Suprapubic skin (tissue), 3 donors: Measurements from ENCODE around the gene SYNGR1.
"Not testable (repeated sequence)": the region's sequence is repeated elsewhere in the genome, so short reads cannot be mapped to it uniquely, and the experiment has no call there.

Source experiments
- EP300 ChIP-seq: sonication (generic); formaldehyde crosslinking; IDR thresholded peaks from one replicate; pipeline ENCODE4 v1.6.1; 2017; ENCODE audit warnings: antibody characterized with exemption
- POLR2A ChIP-seq, 2 donors: fragments of 450-650 bp; IDR thresholded peaks; one replicate each; pipeline ENCODE4 v1.6.1; 2017; ENCODE audit warnings: antibody characterized with exemption in 2 of 2, mild to moderate bottlenecking in 2 of 2, moderate library complexity in 2 of 2
- TF ChIP-seq, protein P1 (sequence below), 2 donors: fragments of 200-600 bp in 1 of 2; fragments of 450-650 bp in 1 of 2; sonication (generic) in 1 of 2; IDR thresholded peaks; one replicate each; pipeline ENCODE4 v1.5.1; 2016 to 2019; ENCODE audit warnings: antibody characterized with exemption in 2 of 2, mild to moderate bottlenecking in 1 of 2, moderate library complexity in 1 of 2

DNA sequence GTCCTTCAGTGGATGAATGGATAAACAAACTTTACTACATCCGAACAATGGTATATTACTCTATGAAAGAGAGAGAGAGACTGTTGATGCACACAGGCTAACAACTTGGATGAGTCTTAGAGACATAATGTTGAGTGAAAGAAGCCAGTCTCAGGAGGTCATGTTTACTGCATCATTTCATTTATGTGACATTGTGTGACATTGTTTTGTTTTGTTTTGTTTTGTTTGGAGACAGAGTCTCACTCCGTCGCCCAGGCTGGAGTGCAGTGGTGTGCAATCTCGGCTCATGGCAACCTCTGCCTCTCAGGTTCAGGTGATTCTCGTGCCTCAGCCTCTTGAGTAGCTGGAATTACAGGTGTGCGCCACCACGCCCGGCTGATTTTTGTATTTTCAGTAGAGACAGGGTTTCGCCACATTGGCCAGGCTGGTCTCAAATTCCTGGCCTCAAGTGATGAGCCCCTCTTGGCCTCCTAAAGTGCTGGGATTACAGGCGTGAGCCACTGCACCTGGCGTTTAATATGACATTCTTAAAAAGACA lies 62.1 kb downstream of the SYNGR1 start:
- TF ChIP-seq, protein P1, sequence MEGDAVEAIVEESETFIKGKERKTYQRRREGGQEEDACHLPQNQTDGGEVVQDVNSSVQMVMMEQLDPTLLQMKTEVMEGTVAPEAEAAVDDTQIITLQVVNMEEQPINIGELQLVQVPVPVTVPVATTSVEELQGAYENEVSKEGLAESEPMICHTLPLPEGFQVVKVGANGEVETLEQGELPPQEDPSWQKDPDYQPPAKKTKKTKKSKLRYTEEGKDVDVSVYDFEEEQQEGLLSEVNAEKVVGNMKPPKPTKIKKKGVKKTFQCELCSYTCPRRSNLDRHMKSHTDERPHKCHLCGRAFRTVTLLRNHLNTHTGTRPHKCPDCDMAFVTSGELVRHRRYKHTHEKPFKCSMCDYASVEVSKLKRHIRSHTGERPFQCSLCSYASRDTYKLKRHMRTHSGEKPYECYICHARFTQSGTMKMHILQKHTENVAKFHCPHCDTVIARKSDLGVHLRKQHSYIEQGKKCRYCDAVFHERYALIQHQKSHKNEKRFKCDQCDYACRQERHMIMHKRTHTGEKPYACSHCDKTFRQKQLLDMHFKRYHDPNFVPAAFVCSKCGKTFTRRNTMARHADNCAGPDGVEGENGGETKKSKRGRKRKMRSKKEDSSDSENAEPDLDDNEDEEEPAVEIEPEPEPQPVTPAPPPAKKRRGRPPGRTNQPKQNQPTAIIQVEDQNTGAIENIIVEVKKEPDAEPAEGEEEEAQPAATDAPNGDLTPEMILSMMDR (IDR thresholded peaks at IDR 0.05) = not testable (repeated sequence)
- not testable (repeated sequence) for TF ChIP-seq POLR2A (IDR thresholded peaks at IDR 0.05); EP300
